GM18498 (cell line): ENCODE measurements around the gene PHF20.
"Not testable (repeated sequence)": the region's sequence is repeated elsewhere in the genome, so short reads cannot be mapped to it uniquely, and the experiment has no call there.

Experiments
- ATAC-seq: cut with Tn5 transposase; IDR thresholded peaks from one replicate; pipeline ENCODE4 v1.9.1; 2021; ENCODE audit warnings: mild to moderate bottlenecking, moderate library complexity; ENCODE audit not compliant: unreplicated experiment

Gene PHF20

DNA sequence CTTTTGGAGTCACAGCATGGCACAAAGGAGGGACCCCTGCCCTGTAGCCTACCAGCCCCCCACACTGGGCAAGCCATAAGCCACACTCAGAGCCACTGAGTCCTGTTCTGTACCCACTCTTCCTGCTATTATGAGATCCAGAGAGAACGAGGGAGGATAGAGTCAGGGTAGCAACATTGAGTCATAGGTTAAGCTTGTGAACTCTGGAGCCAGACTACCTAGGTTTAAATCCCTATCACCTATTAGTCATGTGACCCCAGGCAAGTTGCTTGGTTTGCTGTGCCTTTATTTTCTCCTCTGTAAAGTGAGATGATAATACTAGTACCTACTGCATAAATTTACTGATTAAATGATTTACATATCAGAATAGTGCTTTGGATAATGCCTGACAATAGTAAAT, 197.1 kb downstream of the PHF20 start:
- ATAC-seq: no peak

DNA sequence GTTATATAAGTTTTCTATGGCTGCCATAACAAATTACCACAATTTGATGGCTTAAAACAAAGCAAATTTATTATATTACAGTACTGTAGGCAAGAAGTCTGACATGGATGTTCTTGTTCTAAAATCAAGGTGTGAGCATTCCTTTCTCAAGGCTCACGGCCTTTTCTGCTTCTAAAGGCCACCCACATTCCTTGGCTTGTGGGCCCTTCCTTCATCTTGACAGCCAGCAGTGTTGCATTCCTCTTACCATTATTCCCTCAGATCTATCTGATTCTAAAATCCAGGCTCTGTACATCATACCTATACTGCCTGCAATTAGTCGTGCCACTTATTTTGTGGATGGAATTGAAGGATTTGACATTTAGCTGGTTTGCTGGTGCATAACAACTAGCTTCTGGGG, 200.2 kb downstream of the PHF20 start:
- no peak for ATAC-seq

DNA sequence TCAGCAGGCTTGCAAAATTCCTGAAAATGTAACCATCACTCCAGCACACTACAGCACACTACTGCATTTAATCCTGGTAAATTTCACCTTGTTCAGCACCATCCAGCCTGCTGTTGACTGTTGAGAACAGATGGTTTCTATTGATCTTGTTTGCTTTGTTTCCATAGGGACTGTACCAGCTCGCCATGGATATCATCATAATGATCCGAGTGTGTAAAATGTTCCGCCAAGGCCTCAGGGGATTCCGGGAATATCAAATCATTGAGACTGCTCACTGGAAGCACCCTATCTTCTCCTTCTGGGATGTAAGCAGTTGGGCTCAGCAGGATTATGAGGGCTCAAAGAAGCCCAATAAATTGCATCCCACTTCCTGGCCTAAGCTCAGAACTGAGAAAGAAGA, 200.6 kb downstream of the PHF20 start:
- no peak for ATAC-seq

DNA sequence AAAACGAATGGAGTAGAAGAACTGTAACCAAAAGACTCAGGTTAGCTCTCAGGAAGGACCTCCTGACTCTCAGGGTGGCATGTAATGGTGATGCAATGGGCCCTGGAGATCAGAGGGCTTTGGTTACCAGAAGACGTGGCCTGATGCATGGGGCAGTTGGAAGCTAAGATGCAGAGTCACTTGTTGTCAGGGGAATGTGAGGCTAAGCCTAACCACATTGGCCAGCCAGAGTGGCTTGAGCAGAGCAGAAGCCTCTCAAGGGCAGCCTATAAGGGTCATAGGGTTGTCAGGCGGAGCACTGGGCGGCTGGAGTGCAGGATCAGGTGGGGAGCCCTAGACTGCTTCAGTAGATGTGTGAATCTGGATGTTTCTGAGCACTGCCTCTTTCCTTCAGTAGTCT, 202.4 kb downstream of the PHF20 start:
- no peak for ATAC-seq

DNA sequence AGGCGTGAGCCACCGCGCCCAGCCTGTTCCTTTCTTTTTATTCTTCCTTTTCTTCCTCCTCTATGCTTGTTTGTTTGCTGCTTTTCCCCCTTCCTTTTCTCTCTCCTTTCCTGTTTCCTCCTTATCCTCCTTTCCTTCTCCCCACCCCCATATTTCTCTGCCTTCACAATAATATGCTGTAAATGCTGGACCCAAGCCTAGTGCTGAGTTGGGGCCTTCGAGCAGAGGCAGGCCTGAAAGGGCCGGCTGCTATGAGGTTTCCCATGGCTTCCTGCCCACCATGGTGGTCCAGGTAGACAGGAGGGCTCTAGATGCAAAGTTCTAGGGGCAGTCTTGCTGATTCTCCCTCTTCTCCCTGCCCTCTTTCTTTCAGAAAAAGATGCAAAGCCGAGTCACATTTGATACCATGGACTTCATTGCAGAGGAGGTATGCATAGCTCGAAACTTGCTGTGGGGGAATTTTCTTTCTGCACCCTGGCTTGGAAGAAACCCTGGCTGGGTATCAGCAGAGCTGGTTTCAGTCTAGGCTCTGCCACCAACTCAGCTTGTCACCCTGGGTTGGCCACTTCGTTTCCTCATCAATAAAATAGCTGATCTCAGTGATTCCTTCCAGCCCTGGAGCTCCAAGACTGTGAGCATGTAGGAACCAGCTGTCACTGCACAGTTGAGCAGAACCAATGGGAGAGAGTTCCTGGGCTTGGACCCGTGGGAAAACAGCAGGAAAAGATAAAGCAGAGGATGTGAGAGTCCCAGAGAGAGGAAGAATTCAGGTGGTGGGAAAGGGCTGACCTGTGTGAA, 204.0 kb downstream of the PHF20 start:
- no peak for ATAC-seq

DNA sequence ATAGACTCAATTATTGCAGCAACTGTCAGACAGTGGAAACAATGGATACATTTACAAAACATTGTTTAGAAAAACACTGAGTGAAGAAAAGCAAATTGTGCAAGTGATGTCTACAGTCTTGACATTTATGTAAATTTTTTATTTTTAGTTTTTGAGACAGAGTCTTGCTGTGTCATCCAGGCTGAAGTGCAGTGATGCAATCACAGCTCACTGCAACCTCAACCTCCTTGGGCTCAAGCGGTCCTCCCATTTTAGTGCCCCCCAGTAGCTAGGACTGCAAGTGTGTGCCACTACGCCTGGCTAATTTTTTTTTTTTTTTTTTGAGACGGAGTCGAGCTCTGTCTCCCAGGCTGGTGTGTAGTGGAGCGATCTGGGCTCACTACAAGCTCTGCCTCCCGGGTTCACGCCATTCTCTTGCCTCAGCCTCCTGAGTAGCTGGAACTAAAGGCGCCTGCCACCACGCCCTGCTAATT, 206.3 kb downstream of the PHF20 start:
- ATAC-seq: no peak

DNA sequence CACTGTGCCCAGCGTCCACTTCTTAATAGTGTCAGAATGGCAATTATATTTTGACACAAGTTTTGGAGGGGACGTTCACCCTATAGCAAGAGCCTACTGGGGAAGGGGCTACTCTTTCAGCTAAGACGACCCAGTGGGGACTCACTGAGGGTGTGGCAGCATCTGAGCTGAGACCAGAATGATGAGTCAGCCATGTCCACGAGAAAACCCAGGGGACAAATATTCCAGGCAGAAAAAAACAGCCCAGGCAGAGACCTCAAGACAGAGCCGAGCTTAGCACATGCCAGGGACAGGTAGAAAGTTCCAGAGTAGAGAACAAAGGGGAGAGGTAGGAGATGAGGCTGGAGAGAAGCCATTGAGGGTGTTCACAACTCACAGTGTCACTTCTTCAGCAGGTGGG, 207.7 kb downstream of the PHF20 start:
- ATAC-seq: no peak

DNA sequence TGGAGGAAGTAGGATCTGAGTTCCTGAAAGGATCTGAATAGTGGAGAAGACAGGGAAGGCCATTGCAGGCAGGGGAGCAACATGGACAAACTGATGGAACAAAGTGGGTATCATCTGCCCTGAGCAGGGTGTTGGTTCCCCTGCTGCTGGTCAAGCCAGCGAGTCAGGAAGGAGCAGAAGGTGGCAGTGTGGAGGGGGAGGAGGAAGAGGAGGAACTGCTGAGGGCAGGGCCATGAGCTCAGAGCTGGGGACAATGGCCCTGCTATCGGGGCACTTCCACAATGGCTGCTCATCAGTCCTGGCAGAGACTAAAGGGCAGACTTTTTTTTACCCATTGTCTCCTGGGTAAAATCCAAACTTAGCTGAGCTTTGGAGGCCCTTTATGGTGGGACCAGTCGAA, 210.2 kb downstream of the PHF20 start:
- no peak for ATAC-seq

DNA sequence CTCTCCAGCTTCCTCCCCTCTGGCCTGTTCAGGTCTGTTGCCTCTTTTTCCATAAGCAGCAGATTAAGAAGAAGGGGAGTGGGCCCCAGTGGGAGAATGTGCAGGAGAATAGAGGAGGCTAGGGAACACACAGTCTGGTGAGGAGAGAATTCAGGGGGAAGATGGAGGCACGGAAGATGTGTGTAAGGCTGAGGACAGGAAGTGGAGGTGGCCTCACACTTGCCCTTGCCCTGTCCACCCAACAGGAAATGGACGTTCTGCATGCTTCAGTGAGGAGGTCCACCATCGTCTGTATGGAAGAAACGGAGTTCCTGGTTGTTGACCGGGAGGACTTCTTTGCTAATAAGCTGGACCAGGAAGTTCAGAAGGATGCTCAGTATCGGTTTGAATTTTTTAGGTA, 212.6 kb downstream of the PHF20 start:
- no peak for ATAC-seq

DNA sequence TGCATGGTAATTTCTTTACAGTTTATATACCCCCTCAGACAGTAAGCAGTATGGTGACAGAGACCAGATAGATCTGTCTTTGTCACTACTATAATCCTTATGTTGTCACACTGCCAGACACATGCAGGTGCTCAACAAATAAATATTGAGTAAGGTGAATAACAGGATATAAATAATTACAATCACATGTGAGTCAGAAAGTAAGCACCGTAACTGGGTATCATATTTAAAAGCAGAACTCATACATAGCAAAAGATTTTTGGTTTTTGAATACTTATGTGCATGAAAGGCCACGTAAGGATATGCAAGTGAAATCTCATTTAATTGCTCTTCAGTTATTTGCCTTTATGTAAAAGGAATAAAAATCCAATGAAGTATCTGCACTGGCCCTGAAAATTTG, 214.0 kb downstream of the PHF20 start:
- no peak for ATAC-seq

DNA sequence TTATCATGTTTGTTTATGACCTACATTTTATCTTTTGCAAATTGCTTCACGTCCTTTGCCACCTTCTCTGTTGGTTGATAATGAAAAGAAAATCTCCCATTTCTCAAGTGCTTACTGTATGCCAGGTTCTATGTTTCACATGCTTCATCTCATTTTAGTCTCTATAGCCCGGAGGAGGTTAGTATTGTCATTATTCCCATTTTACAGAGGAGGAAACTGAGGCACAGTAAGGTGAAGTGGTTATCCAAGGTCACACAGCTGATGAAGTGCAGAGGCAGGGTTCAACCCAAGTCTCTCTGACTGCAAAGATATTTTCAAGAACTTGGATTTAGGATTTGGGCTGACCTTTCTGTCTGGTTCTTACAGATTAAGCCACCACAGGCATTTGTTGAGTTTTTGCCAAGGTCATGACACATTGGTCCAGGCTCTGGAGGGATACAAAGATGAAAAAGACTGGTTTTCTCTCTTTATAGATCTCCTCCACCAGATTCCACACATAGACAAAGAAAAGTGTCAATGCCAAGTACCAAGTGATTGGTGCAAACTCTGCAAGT, 217.2 kb downstream of the PHF20 start:
- no peak for ATAC-seq

DNA sequence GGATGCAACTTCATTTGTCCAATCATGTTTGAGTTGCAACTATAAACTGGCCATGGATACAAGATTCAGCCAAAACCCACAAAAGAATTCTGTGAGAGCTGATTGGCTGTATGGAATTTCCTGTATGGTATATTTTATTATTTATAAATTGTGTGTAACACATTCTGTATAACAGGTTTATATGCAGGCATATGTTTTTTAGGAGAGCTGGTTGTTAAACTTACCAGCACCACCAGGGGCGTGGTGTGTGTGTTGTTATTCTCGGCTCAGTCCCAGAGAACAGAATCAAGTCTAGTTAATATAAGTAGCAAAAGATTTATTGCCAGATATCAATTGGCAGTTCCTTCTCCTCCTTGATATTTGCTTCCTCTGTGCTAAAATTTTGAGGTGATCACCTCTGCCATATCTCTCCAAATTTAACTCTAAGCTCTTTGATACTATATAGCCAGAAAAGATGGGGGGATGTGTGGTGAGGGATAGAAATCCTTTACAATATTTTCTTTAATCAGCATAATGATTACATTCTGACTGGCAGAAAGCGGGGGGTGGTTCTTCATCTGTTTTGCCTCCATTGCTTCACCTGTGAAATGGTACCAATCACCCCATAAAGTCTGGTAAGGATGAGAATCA, 219.4 kb downstream of the PHF20 start:
- ATAC-seq: no peak

DNA sequence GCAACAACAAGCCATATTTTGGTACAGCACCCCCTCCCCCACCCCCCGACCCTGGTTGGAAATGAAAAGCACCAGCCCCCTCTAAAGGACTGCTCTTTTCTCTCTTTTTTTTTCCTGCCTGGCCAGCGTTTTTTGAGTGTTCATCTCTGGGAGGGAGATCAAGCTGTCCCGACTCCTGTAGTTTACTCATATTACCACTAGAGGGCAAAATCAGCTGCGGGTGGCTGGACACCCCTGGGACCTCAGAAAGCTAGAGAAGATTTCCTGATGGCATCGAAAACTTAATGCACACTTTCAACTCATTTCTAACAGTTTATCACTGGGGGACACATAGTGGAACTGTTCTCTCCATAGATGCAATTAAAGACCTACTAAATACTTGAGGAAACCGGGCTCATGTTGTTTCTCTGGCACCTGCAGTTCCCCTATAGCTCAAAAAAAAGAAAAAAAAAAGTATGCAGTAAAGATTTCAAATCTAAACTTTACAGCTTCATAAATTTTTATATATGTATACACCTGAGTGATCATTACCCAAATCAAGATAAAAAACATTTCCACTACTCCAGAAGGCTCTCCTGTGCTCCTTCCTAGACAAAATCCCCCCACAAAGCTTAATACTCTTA, 221.0 kb downstream of the PHF20 start:
- no peak for ATAC-seq

DNA sequence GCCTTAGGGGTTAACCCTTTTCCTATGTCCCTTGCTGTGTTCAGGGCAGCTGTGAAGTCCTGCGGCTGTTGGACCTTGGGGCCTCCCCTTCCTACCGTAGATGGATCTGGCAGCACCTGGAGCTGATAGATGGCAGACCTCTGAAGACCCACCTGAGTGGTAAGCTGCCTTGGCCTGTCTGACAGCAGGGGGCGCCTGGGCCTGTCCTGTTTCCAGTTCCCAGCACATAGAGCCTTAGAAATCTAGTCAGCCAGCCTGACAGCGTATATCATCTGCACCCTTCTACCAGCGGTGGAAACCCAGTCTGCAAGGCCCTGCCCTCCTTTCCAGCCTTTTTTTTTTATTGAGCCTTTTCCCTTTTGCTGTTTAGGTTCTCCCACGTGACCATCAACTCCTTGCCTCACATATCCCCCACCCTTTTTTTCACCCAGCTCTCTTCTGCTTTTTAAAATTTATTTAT, 223.2 kb downstream of the PHF20 start:
- ATAC-seq: peak; percentile 54

DNA sequence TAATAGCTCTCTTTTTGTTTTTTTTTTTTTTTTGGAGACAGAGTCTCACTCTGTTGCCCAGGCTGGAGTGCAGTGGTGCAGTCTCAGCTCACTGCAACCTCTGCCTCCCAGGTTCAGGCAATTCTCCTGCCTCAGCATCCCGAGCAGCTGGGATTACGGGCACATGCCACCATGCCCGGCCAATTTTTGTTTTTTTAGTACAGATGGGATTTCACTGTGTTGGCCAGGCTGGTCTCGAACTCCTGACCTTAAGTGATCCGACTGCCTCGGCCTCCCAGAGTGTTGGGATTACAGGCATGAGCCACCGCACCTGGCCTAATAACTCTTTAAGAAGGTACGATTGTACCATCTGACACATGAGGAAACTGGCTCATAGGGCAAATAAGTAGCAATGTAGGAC, 224.7 kb downstream of the PHF20 start:
- not testable (repeated sequence) for ATAC-seq
